NAMALWA (cell line): ENCODE measurements around the gene SS18L1.

ENCODE experiments used
- DNase-seq: peaks from one replicate; pipeline ENCODE4 v3.0.0-alpha.2; 2015; ENCODE audit warnings: low spot score

SS18L1 gene

DNA sequence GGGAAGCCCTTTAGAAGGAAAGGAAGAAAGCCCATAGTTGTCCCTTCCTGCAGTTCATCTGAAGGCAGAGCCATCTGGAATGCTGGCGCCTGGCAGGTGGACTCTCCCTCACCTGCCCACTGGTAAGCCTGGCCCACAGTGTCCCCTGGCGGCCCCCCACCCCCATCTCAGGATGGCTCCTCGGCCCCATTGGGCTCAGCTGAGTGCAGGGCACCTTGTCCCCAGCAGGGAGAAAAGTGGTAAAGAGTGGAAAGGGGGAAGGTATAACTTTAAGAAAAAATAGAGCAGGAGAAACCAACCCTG lies 12.6 kb downstream of the SS18L1 start:
- DNase-seq, result no peak

DNA sequence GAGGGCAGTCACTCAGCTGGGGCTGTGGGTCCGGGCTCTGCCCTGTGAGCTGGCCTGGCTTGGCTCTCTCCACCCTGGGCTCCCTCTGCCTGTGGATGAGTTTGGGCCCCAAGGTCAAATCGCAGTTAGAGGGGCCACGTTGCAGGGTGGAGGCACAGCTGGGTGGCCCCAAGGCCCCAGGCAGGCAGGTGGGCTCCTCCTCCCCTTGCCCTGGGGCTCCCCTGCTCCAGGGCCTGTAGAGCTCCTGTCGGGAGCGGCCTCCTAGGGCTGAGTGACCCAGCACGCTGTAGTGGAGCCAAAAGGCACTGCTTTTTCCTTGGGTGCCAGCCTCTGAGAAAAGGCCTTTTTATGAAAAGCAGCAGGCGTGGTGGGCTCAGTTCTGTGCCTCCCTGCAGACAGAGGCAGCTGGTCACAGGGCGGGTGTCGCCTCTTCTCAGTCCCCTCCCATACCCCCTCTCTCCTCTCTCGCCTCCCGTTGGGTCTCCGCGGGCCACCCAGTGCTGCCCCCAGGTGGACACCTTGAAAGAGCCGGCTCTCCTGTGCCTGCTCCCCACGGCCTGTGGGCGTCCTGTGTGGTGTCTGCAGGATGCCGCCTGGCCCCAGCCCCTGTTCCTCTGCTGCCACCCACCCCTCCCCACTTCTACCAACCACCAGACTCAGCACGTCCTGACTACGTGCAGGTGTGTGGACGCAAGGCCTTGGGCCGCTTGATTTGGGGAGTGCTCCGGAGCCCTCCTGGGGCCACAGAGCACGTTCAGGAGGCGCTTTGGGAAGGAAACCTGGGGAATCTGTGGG lies 13.2 kb downstream of the SS18L1 start:
- peak; percentile 83 for DNase-seq

DNA sequence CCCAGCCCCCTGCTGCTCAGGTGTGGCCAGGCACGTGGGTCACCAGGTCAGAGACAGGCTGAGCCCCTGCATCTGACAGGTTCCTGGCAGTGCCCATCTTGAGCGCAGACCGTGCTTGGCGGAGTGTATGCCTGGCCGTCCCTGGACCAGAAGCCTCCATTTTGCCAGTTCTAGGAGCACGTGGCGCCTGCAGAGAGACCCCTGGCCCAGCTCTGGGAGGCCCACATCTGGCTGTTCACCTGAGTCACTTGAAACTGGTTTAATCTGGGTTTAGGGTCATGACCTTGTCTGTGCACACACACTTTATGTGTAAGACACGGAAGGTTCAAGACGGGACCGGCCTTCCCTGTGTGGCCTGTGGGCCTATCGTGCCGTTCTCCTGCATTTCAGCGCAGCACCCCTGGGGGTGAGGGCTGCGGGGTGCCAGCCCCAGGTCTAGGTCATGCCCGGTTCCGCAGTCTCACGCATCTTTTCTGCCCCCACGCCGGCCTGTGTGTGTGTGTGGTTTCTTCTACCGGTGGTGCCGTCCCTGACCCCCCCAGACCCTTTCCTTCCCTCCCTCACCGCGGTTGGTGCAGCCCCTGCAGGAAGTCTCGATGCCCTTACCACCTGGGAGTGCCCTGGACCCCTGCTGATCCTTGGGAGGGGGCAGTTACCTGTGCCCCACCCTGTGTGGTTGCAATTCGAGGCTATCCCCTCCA lies 14.0 kb downstream of the SS18L1 start:
- no peak for DNase-seq

DNA sequence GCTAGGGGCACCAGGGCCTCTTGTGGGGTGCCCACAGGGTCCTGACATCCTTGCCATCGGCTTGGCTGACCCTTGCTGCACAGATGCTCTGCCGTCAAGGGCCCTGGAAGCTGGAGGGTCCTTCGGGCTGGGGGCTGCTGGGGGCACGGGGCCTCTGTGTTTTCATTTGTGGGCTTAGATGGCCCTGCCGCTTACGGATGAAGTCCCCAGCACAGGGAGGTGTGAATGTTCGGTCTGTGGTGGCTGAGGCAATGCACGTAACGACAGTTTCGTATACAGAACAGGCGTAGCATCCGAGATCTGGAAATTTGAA lies 14.5 kb downstream of the SS18L1 start:
- no peak for DNase-seq

DNA sequence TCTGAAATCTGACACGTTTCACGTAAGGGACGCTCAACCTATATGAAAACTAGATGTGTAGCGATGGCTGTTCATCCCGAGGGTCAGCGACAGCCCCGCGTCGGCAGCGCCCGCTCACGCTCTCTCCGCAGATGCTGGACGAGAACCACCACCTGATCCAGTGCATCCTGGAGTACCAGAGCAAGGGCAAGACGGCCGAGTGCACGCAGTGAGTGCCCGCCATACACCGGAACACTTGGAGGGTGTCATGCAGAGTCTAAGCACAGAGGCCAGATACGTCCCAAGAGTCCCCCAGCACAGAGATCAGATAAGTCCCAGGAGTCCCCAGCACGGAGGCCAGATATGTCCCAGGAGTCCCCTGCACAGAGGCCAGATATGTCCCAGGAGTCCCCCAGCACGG lies 15.0 kb downstream of the SS18L1 start:
- DNase-seq, result no peak

DNA sequence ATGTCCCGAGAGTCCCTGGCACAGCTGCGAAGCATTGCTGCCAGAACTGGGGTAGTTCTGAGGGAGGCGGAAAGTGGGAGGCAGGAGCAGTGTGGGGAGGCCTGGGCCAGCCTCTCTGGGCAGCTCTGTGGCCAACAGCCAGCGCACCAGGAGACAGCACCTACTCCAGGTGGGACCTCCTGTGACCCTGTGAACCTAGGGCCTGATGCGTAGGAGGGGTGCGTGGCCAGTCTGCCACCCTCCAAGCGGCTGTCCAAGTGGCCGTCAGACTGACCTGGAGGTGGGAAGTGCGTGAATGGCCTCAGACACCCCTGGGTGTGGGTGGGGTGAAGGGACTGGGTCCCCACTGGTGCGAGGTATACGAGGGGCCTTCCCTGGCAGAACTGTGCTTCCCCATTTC lies 15.5 kb downstream of the SS18L1 start:
- no peak for DNase-seq

DNA sequence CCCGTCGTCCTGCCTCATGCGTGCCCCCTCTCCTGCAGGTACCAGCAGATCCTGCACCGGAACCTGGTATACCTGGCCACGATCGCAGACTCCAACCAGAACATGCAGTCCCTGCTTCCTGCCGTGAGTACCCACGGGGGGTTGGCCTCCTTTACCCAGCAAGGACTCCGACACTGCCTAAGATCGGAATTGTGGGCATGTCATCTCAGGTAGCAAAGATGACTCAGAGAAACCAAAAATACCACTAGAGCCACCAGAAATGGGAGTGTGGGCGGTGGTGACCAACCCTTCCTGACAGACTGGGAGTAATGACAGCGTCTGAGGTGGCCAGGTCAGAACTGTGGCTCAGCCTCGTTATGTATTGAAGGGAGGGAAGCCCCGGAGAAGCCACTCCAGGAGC lies 16.3 kb downstream of the SS18L1 start:
- no peak for DNase-seq

DNA sequence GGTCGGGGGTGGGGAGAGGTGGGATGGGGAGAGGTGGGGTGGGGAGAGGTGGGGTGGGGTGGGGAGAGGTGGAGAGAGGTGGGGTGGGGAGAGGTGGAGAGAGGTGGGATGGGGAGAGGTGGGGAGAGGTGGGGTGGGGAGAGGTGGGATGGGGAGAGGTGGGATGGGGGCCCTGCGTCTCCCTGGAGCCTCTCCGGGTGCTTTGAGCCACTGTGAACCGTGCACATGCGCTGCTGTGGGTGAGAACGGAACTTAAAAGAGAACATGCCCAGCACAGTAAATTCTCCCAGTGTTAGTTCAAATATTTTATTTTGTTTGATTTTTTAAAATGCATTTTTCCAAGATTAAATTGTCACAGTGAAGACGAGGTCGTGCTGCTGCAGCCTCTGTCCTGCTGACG lies 16.7 kb downstream of the SS18L1 start:
- DNase-seq, result no peak

DNA sequence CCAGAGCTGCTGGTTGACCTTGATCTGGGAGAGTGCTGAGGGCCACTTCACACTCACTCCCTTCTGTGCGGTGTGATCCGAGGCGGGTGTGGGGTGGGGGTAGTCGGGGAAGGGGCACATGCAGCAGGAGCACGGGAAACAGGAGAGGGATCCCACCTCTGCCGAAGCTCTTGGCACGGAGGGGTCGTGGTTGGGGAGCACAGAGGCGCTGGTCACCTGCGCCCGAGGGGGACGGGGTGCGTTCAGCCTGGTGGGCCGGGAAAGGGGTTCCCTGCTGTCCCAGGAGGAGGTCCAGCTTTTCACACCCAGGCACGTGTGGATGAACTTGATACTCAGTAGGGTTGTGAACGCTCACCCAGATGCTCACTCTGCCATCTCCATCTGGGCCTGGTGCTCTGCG lies 17.3 kb downstream of the SS18L1 start:
- no peak for DNase-seq

DNA sequence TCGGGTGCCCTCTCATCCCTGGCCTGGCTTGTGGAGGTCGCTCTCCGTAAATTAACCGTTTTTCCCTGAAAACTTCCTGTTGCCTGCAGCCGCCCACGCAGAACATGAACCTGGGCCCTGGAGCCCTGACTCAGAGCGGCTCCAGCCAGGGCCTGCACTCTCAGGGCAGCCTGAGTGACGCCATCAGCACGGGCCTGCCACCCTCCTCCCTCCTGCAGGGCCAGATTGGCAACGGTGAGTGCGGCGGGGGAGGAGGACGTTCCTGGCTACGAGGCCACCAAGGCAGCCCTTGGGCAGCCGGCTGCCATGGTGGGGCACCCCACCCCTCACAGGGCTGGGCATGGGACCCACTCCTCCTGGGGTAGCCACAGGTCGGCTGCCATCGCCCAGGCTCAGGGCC lies 17.8 kb downstream of the SS18L1 start:
- no peak for DNase-seq

DNA sequence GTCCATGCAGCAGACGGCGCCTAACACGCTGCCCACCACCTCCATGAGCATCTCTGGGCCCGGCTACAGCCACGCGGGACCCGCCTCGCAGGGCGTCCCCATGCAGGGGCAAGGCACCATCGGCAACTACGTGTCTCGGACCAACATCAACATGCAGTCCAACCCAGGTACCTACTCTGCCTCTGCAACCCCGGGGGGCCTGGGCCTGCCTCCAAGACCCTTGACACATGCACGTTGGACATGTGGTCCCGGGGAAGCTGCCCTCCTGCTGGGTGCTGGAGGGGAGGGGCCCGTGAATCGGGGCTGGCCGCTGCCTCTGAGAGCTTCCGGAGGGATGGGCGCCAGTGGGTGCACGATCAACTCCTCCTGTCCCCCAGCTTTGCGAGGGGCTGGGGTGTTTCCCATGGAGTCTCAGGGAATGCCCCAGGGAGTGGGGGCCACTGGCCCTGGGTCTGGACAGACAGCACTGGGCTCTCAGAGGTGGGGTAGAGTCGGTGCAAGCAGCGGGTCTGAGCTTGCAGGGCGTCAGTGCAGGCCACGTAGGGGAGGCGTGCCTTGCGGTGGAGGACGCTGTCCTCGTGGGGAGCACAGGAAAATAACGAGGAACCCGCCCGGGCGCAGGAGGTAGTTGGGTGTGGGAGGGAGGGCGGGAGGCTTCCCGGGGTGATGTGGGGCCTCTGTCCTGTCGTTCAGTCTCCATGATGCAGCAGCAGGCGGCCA lies 19.4 kb downstream of the SS18L1 start:
- DNase-seq, result no peak

DNA sequence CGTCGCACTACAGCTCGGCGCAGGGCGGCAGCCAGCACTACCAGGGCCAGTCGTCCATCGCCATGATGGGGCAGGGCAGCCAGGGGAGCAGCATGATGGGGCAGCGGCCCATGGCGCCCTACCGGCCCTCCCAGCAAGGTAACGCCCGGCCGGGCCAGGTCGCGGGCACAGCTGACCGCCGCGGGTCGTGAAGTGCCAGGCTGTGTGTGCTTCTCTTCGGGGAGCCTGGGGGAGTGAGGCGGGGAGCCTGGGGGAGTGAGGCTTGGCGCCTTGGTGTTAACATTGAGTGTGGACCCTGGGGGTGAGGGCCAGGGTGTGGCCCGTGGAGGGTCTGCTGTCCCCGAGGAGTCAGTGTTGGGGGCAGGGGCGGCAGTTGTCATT lies 19.9 kb downstream of the SS18L1 start:
- DNase-seq, result no peak

DNA sequence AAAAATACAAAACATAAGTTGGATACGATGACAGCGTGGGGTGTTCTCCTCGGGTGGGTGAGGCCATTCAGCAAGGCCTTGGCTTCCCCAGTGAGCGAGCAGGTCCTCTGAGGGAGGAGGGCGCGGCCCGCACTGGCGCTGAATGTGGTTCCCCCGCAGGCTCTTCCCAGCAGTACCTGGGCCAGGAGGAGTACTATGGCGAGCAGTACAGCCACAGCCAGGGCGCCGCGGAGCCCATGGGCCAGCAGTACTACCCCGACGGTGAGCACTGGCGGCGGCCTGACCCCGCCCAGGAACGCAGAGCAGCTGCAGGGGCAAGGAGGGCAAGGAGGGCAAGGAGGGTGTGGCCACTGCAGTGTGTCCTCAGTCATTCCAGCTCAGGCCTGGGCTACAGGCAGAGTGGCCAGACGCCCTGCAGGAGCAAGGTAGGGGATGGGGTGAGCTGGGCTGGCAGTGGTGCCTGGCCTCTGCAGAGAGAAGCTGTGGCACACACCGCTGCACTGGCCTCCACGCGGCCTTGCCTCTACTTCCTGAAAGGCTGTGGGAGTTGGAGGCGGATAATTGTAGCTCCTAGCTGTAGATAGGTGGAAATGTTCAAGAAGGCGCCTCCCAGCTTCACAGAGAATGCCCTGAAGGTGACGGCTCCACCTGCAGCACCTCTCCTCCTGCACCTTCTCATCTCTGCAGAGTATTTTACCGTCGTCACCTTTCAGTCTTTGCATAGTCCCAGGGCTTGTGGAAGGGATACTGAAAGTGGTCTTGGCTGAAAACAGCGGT lies 20.6 kb downstream of the SS18L1 start:
- DNase-seq, result no peak

DNA sequence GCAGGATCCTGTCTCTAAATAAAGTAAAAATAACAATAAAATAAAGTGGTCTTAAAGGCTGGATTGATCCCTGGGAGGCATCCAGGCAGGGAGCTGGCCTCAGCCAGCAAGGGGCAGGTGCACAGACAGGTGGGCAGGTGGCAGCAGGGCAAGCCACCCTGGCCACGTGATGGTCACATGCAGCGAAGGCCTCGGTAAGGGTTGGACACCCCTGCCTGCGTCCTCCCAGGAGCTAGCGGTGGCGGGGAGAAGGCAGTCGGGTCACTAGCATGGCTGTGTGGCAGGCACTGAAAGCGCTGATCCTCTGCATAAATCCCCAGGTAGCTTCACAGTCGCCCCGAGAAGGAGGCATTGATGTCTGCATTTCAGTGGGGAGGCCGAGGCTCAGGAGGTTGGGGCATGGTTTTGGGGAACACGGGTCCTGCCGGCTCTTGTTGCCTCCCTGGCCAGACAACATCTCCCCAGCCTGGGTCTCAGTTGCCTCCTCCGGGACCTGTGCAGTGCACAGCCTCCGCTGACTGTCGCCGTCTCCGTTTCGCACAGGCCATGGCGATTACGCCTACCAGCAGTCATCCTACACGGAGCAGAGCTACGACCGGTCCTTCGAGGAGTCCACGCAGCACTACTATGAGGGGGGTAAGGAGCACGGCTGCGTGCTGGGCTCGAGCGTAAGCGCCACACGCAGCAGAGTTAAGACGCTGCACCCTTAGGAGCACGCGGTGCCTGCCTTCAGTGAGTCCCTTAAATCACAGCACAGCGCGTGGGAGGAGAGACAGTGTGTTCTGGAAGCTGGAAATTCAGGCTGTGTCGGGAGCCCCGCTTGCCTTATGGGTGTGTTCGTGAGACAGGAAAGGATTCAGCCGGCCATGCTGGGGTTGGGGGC lies 21.6 kb downstream of the SS18L1 start:
- DNase-seq, result no peak

DNA sequence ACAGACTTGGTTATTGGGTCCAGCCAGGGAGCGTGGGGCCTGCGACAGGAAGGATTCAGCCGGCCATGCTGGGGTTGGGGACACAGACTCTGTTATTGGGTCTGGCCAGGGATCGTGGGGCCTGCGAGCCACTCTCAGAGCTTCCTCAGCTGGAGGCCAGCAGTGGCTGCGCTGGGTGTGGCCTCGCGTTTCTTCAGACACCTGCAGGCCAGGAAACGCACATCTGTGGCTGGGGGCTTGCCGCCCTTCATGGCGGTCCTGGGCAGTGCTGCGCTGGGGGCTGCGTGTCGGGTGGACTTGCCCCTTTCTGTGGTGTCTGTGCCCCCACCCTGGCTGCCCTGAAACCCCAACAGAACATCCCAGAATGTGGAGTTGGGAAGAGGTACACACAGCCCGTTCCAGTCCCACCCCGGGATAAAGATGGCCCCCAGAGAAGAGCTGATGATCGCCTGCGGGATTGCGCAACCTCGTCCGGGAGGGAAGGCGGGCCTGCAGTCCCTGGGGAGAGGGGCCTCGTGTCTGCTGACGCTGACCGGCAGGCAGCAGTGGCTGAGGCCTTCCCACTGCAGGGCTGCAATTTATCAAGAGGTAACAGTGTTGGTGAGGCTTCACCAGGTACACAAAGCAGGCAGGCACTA lies 22.3 kb downstream of the SS18L1 start:
- no peak for DNase-seq

DNA sequence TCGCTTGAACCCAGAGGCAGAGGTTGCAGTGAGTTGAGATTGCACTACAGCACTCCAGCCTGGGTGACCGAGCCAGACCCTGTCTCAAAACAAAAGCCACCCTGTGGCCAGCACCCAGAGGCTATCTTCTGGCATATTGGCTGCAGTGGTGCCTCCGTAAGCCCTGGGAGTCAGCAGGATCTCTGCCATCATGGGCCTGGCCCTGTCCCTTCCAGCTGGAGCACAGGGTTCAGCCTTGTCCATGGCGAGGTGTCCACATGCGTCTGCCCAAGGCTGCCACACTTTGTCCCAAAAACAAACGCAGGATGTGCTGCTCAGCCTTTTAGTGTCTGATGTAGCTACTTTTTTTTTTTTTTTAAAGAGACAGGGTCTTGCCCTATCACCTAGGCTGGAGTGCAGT lies 23.9 kb downstream of the SS18L1 start:
- no peak for DNase-seq

DNA sequence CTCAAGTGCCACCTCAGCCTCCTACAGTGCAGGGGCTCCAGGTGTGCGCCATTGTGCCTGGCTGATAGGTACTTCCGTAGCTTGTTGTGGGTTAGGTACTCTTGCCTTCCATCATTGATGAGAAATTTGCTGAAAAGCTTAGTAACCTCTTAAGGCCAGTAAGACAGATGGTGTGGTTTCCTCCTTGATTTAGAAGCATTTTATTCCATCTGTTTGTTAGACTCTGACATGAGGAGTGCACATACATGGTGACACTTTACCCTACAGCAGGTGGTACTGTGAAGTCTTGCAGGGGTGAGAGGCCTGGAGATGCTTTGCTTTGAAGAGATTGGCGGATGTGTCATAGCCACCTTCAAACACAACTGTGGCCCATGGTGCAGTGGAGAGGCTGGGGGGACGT lies 24.5 kb downstream of the SS18L1 start:
- DNase-seq, result no peak

DNA sequence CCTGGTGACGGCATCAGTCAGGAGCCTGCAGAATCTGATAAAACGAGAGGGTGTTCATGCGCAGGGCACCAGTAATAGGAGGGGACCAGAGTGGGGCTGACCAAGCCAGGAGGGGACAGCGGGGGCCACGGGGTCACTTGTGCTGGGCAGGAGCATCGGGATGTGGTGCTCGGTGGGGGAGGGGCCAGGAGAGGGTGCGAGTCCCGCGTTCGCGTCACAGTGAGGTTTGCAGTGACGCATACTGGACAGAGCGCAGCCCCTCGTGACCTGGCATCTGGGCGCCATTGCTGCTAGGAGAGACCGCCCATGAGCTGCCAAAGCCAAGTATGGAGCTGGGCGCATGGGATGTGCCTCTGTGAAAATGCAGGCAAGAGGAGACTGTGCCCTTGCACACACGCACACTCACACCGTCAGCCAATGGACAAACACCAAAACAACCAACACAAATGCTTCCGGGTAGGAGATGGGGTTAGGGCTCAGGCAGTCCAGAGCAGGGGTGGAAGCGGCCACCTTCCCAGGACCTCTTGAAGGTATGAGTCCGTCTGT lies 25.4 kb downstream of the SS18L1 start:
- no peak for DNase-seq

DNA sequence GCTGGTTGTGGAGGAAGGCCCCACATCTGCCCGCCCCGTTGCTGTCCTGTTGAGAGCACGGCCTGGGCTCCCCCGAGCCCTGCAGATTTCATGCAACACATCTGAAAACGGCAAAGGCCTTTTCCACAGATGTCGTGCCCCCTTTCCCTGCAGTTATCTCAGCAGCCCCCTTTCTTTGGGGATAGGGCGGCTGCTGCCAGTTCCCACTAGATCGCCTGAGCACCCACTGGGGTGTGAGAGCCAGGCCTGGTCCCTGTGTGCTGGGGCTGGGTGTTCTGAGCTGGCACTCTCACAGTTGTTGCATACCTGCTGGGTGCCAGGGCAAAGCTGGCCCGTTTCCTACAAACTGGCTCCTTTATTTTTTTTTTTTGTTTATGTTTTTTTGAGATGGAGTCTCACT lies 27.0 kb downstream of the SS18L1 start:
- no peak for DNase-seq

DNA sequence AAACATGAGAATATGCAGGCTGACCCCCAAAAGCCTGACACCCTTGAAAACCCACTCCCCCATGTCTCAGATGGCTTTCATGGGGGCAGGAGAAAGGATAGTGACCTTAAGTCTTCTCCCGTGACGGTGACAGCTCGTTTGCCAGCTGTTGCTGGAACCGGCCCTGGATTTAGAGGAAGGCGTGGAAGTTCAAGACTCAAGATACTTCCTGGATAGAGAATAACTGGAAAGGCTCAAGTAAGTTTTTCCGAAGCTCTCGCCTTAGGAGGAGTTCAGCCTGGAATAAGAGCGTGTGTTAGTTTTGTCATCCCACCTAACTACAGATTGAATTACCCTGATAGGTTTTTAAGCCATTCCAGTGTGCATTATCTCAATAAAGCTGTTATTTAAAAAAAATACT lies 27.7 kb downstream of the SS18L1 start:
- no peak for DNase-seq

DNA sequence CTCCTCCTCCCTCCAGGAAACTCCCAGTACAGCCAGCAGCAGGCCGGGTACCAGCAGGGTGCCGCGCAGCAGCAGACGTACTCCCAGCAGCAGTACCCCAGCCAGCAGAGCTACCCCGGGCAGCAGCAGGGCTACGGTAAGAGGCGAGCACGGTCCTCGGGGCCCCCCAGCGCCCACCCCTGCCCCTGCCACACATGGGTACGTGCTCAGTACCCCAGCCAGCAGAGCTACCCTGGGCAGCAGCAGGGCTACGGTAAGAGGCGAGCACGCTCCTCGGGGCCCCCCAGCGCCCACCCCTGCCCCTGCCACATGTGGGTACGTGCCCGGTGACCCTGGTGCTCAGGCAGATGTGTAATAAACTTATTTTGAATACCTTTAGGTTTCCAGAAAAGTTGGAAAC lies 29.1 kb downstream of the SS18L1 start:
- DNase-seq, result no peak
